OCI-LY1 (cell line): ENCODE data around the gene CMTM4.

ENCODE experiments used
- CTCF ChIP-seq: fragments of 200-600 bp; sonication (generic), shearing (Covaris generic); IDR thresholded peaks from 2 replicates; pipeline ENCODE4 v1.5.1; 2017; ENCODE audit warnings: mild to moderate bottlenecking, antibody characterized with exemption, low read length, moderate library complexity, mixed read lengths
- EZH2 ChIP-seq: fragments of 200-600 bp; sonication (generic), shearing (Covaris generic); IDR thresholded peaks from 2 replicates; pipeline ENCODE4 v1.8.0; 2017; ENCODE audit warnings: borderline replicate concordance, mixed run types, mild to moderate bottlenecking, antibody characterized with exemption, low read length, moderate library complexity, mixed read lengths

- TF ChIP-seq CTCF, result no peak
- no peak for TF ChIP-seq EZH2
Observed at GRCh38 chr16:66652661-66653360, 43.7 kb downstream of the CMTM4 start.
